GM19193 (cell line): ENCODE results near the gene HOXA13.

Experiments
- POLR2A ChIP-seq: IDR thresholded peaks from 4 replicates; pipeline ENCODE4 v1.6.1; 2011; ENCODE audit not compliant: insufficient read depth, insufficient read length; ENCODE audit errors: extremely low read depth

HOXA13 gene

DNA sequence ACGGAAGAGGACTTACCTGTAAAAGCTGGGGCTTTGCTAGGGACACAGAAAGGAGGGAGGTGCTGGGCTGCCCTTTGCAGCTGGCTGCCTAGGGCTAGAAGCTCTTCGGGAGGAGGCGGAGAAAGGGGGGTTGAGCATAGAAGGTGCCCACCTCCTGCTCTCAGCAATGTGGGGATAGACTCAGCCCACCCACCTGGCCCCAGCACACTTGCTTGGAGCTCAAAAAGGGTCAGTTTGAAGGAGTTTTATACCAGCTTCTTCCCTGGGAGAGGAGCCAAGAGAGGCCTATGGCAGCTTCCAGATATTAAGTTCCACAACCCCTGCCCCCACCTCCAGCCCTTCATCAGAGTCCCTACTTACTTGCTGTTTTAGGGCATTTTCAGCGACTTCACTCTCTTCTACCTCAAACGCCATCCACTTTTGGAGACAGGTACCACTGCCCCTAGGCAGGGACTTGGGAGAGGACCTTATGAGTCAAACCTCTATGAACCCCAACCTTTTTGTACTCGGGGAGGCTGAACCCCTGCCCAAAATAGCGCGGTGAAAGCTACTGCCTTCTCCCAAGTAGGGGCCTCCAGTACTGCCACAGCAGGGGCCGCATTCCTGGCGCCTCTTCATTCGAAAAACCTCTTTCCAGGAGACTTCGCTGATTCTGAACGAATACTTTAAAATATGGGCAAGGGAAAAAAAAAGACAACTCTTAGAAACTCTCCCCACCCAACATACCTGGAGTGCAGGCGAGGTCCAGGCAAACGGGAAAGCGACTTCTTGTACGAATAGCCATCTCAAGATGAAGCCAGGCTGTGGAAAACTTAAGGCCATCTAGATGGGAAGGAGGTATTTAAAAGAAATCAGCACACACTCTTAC, 41.5 kb upstream of the HOXA13 start:
- TF ChIP-seq POLR2A: no peak

GRCh38 chr7:27240015-27240731, 40.3 kb upstream of the HOXA13 start:
- TF ChIP-seq POLR2A: no peak

GRCh38 chr7:27239387-27240014, 39.6 kb upstream of the HOXA13 start:
- no peak for TF ChIP-seq POLR2A

DNA sequence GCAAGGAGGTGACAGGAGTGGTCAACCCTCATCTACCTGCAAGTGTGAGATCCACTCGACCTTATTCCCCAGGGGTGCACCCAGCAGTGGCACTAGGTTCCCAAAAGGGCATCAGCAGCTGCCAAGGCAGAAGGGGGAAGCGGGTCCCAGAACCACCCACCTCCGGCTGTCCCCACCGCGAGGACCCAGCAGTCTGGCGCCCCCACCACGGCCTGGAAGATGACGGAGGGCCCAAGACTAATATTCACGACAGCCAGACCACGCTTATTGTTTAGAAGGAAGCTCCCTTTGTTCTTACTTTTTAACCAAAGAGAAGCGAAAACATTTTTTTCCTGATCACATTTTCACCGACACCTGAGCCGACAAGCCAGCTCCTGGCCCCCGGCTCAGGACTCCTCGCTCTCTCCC, 39.1 kb upstream of the HOXA13 start:
- no peak for TF ChIP-seq POLR2A

DNA sequence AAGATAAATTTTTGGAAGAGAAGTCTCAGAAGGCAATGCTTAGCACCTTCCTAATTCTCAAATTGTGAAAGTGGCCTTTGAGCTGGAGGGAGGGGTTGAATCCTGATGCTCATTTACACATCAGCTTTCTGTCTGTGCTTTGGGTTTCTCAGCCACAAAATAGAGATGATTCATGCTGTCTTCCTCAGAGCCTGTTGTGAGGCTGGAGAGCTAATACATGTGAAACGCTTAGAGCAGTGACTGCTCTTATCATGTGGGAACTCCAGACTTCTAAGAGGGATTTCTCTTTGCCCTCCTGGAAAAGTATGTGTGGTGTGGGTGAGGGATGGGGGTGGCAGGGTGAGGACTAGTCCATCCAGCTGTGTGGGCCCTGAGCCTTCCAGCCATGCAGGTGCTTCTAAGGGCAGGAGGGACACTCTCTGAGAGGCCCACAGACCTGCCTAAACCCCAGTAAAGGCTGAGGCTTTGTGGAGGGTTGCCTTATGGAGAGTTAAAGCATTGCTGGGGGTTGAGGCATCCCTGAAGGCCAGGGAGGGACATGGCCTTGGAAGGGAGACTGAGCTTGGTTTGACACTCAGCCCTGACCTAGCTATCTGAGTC, 37.9 kb upstream of the HOXA13 start:
- no peak for TF ChIP-seq POLR2A

DNA sequence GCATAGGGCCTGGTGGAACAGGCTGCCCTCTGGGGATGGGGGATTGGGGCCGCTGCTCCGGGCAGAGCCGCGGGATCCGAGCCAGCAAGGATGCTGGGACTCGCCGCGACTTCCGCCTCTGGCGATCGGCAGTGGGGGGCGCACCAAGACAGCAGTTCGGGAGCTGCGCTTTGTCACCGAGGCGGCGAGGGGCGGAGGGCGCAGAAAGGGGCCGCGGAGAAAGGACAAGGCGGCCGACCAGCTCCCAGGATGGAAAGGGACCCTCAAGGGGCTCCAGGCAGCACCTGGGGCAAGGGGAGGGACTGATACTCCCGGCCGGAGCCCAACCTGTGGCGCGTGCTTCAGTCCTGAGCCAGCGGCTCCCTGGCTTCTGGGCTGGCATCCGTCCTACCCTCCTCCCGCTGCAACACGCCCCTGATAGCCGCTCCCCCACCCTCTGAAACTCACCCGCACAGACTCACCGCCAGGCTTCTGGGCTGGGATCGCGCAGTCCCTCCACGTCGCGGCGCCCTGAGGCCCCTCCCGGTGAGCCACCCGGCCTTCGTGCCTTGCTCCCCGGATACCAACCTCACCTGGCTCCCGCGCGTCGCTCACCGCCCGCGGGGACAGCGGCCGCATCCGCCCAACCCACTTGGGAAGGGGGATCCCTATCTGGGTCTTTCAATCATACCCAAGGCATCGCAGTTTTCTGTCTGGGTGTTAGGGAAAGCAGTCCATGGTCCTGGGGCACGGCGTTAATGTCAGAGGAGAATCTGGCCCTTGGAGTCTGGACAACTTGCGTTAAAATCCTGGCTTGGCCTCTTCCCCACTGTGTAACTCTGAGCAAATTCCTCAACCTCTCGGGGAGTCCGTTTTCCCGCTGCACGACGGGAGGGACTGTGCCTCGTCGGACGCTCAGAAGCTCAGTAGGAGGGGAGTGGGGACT, 35.8 kb upstream of the HOXA13 start:
- no peak for TF ChIP-seq POLR2A

DNA sequence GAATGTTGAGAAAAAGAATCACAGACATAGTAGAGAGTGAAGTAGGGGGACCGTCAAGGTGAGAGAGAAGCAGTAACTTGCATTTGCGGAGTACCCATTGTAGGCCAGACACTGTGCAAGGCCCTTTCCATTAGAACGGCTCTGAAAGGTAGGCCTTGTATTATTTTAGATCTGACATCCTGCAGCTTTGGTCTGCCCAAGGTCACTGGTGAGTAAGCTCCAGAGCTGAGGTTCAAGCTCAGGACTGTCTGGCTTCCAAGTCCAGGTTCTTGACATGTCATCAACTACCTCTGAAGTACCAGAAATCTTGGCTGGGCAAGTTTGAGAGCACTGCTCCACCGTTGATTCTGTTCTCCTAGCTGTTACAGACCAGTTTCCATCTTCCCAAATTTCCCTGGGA, 29.6 kb upstream of the HOXA13 start:
- no peak for TF ChIP-seq POLR2A

DNA sequence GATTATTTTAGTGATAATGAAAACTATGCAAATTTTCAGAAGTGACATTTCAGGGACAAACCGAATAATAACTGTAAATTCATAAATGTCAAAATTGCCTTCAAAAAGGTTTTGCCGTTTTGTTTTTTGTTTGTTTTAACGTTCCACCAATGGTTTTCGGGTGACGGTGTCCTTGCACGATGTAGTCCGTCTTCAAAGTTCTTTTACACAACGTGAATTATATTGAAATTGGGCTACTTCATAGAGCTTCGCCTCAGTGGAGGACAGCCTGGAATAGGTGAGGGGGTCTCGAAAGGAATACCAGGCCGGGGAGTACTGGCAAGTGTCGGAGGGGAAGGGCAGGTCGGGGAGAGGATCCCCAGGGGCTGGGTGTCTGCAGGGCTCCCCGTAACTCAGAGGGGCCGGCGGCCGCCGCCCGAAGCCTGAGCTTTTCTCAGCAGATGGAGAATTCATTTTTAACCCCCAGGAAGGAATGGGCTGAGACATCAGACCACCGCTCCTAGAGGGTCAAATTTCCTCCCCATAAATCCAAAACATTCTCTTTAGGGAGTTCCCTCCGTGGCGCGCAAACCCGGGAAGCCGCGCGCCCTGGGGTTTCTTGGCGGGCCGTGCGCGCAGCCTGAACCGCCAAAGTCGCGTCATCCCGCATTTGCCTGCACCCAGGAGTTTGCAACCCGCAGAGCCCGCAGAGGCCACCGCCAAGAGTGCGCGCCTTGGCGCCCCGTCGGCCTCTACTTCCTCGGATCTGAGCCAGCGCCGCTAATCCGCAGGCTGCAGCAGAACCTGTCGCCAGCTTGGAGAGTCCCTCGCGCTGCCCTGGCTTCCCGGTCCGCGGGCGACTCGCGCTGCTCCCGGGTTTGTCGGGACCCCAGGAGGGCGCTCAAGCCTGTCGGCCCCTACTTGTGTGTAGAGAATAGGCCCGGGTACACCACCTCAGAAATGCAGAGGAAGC, 25.4 kb upstream of the HOXA13 start:
- no peak for TF ChIP-seq POLR2A

DNA sequence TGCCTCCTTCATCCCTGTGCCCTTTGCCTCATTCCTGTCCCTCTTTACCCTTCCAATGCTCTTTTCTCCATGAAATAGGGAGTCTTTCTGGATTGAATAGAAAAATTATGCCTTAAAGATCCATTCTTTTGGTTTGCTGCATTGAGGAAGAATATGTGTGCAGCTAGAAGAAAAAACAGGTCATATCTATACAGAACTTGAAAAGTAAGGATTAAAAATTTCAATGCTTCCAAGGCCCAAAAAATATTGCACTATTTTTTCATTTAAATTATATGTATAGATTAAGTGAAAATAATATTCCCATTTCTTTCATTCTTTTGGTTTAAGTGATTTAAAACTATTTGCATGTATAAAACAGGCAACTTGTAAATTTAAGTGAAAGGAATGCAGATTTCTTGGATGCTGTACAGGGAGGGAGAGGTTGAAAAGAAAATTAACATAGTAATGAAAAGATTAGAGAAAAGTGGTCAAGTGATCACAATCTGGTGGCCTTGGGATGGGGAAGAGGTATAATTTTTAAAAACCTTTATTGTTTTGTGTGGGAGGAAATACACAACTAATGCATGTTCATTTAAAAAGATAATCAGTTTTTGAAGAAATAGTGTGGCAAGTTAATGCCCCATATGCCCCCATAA, 24.2 kb upstream of the HOXA13 start:
- TF ChIP-seq POLR2A: no peak

- TF ChIP-seq POLR2A: no peak
Observed at GRCh38 chr7:27221201-27221797, 21.4 kb upstream of the HOXA13 start.

DNA sequence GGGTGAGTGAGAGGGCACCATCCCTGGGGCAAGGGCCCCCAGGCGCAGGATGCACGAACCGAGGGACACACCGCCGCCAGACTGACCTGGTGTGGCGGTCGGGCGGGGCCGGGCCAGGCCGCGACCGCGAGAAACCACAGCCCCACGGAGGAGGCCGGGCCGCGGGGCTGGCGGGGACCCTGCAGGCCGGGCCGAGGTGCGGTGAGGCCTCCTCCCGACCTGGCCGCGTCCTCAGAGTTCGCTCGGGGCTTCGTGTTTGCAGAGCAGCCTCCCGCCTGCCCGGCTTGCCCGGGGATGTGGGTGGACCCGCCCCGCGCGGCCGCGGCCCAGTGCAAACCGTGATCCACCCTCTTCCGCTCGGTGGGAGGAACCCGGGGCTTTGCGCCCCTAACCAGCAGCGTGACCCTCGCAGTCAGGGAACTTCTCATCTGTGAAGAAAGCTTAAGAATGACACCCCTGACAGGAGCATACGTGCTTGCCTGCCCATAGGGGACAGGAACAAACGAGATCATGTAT, 20.6 kb upstream of the HOXA13 start:
- no peak for TF ChIP-seq POLR2A

- no peak for TF ChIP-seq POLR2A
Observed at GRCh38 chr7:27219821-27220220, 19.9 kb upstream of the HOXA13 start.
